ENCODE data around the gene LDB3.

The LDB3 gene

GRCh38 chr10:86705139-86705538 is 36.8 kb downstream of the LDB3 start:
- no peak for DNase-seq

GRCh38 chr10:86705905-86706304 is 37.6 kb downstream of the LDB3 start:
- no peak for DNase-seq

GRCh38 chr10:86706401-86706841 is 38.1 kb downstream of the LDB3 start:
- no peak for DNase-seq

- DNase-seq = no peak
Observed at GRCh38 chr10:86706977-86707376, 38.7 kb downstream of the LDB3 start.

- DNase-seq = no peak
Observed at GRCh38 chr10:86707505-86707904, 39.2 kb downstream of the LDB3 start.

GRCh38 chr10:86708068-86708782 is 39.9 kb downstream of the LDB3 start:
- no peak for DNase-seq

GRCh38 chr10:86708783-86709380 is 40.6 kb downstream of the LDB3 start:
- no peak for DNase-seq

- no peak for DNase-seq
Observed at GRCh38 chr10:86709396-86710185, 41.3 kb downstream of the LDB3 start.

GRCh38 chr10:86710987-86711512 is 42.7 kb downstream of the LDB3 start:
- DNase-seq = peak in 54 of 56 donors; percentile 38 to 89 (median 74)

GRCh38 chr10:86711513-86712316 is 43.4 kb downstream of the LDB3 start:
- peak in 29 of 56 donors; percentile 15 to 67 (median 44) for DNase-seq

GRCh38 chr10:86712317-86712707 is 44.0 kb downstream of the LDB3 start:
- no peak for DNase-seq

GRCh38 chr10:86715156-86715795 is 47.0 kb downstream of the LDB3 start:
- DNase-seq = no peak

- no peak for DNase-seq
Observed at GRCh38 chr10:86715836-86716235, 47.5 kb downstream of the LDB3 start.

GRCh38 chr10:86716466-86716865 is 48.2 kb downstream of the LDB3 start:
- DNase-seq = no peak

GRCh38 chr10:86718556-86718955 is 50.2 kb downstream of the LDB3 start:
- DNase-seq = no peak

- DNase-seq = no peak
Observed at GRCh38 chr10:86721232-86721631, 52.9 kb downstream of the LDB3 start.

GRCh38 chr10:86723009-86723408 is 54.7 kb downstream of the LDB3 start:
- DNase-seq = no peak

- DNase-seq = no peak
Observed at GRCh38 chr10:86724445-86724844, 56.1 kb downstream of the LDB3 start.

GRCh38 chr10:86725980-86726676 is 57.8 kb downstream of the LDB3 start:
- no peak for DNase-seq

- DNase-seq = no peak
Observed at GRCh38 chr10:86726677-86726999, 58.3 kb downstream of the LDB3 start.
